ENCODE measurements around the gene SIMC1.
"Not testable (repeated sequence)": the region's sequence is repeated elsewhere in the genome, so short reads cannot be mapped to it uniquely, and the experiment has no call there.

Gene SIMC1

GRCh38 chr5:176237971-176238644, at the start of gene SIMC1:
SIMC1 (plus strand) TSS chr5:176238424; CDS start chr5:176238509, 85 bp downstream.
- peak; percentile 34 to 42 (median 35) for DNase-seq

GRCh38 chr5:176188506-176189193, 49.6 kb upstream of the SIMC1 start:
- no peak for DNase-seq

- no peak for DNase-seq
Measured at GRCh38 chr5:176189857-176190256, 48.4 kb upstream of the SIMC1 start.

GRCh38 chr5:176190886-176191755, 47.1 kb upstream of the SIMC1 start:
- no peak for DNase-seq

- no peak for DNase-seq
Measured at GRCh38 chr5:176192094-176192721, 46.0 kb upstream of the SIMC1 start.

- DNase-seq = not testable (repeated sequence)
Measured at GRCh38 chr5:176192722-176193117, 45.5 kb upstream of the SIMC1 start.

GRCh38 chr5:176193636-176194035, 44.6 kb upstream of the SIMC1 start:
- not testable (repeated sequence) for DNase-seq

GRCh38 chr5:176194238-176195083, 43.8 kb upstream of the SIMC1 start:
- not testable (repeated sequence) for DNase-seq

GRCh38 chr5:176195084-176195413, 43.2 kb upstream of the SIMC1 start:
- DNase-seq = not testable (repeated sequence)

- not testable (repeated sequence) for DNase-seq
Measured at GRCh38 chr5:176195487-176196207, 42.6 kb upstream of the SIMC1 start.

GRCh38 chr5:176196781-176197180, 41.4 kb upstream of the SIMC1 start:
- not testable (repeated sequence) for DNase-seq

- DNase-seq = not testable (repeated sequence)
Measured at GRCh38 chr5:176197234-176197858, 40.9 kb upstream of the SIMC1 start.

GRCh38 chr5:176198299-176198698, 39.9 kb upstream of the SIMC1 start:
- not testable (repeated sequence) for DNase-seq

- peak; percentile 14 to 67 (median 57) for DNase-seq
Measured at GRCh38 chr5:176198991-176199733, 39.1 kb upstream of the SIMC1 start.

GRCh38 chr5:176199803-176200399, 38.3 kb upstream of the SIMC1 start:
- not testable (repeated sequence) for DNase-seq

- no peak for DNase-seq
Measured at GRCh38 chr5:176201811-176202210, 36.4 kb upstream of the SIMC1 start.

GRCh38 chr5:176203086-176203485, 35.1 kb upstream of the SIMC1 start:
- DNase-seq = no peak

GRCh38 chr5:176203535-176203934, 34.7 kb upstream of the SIMC1 start:
- DNase-seq = not testable (repeated sequence)

GRCh38 chr5:176214466-176215021, 23.7 kb upstream of the SIMC1 start:
- DNase-seq = not testable (repeated sequence)

Measured in NCI-H1417 (cell line).